Ishikawa (cell line): Measurements from ENCODE around the gene PPP3R1.

Experiments used
- EGR1 ChIP-seq: IDR thresholded peaks from 2 replicates; pipeline ENCODE4 v1.6.1; 2012
- EP300 ChIP-seq: IDR thresholded peaks from 2 replicates; pipeline ENCODE4 v1.6.1; 2012; ENCODE audit warnings: borderline replicate concordance
- FOXM1 ChIP-seq: IDR thresholded peaks from 2 replicates; pipeline ENCODE4 v1.6.1; 2012; ENCODE audit warnings: low read depth, borderline replicate concordance
- MAX ChIP-seq: IDR thresholded peaks from 2 replicates; pipeline ENCODE4 v1.6.1; 2012
- NFIC ChIP-seq: IDR thresholded peaks from 2 replicates; pipeline ENCODE4 v1.6.1; 2012
- RAD21 ChIP-seq: IDR thresholded peaks from 2 replicates; pipeline ENCODE4 v1.6.1; 2012; ENCODE audit warnings: low read depth
- TCF12 ChIP-seq: IDR thresholded peaks from 2 replicates; pipeline ENCODE4 v1.6.1; 2012; ENCODE audit warnings: low read depth
- TF ChIP-seq, protein P1 (sequence below): IDR thresholded peaks from 2 replicates; pipeline ENCODE4 v1.6.1; 2012; ENCODE audit warnings: low read depth, mild to moderate bottlenecking

DNA sequence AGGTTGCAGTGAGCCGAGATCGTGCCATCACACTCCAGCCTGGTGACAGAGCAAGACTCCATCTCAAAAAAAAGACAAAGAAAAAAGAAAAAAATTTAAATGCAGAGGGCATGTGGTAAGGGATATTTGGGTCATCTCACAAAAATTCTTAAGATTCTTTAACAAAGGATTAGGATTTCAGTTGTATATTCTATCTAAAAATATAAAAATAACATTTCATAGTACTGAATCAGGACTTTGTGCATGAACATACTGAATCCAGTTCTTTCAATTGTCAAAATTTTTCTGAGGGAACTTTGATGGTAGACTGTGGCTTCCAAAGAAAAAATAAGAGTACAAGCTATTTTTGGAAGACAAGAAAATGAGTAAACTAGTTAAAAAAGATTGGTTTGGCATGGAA is 6.5 kb upstream of the PPP3R1 start:
- TF ChIP-seq NFIC, result no peak
- TF ChIP-seq TCF12, result no peak
- no peak for TF ChIP-seq MAX
- no peak for TF ChIP-seq EGR1
- TF ChIP-seq EP300, result no peak
- TF ChIP-seq RAD21, result no peak
- no peak for TF ChIP-seq FOXM1
- TF ChIP-seq, protein P1, sequence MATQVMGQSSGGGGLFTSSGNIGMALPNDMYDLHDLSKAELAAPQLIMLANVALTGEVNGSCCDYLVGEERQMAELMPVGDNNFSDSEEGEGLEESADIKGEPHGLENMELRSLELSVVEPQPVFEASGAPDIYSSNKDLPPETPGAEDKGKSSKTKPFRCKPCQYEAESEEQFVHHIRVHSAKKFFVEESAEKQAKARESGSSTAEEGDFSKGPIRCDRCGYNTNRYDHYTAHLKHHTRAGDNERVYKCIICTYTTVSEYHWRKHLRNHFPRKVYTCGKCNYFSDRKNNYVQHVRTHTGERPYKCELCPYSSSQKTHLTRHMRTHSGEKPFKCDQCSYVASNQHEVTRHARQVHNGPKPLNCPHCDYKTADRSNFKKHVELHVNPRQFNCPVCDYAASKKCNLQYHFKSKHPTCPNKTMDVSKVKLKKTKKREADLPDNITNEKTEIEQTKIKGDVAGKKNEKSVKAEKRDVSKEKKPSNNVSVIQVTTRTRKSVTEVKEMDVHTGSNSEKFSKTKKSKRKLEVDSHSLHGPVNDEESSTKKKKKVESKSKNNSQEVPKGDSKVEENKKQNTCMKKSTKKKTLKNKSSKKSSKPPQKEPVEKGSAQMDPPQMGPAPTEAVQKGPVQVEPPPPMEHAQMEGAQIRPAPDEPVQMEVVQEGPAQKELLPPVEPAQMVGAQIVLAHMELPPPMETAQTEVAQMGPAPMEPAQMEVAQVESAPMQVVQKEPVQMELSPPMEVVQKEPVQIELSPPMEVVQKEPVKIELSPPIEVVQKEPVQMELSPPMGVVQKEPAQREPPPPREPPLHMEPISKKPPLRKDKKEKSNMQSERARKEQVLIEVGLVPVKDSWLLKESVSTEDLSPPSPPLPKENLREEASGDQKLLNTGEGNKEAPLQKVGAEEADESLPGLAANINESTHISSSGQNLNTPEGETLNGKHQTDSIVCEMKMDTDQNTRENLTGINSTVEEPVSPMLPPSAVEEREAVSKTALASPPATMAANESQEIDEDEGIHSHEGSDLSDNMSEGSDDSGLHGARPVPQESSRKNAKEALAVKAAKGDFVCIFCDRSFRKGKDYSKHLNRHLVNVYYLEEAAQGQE, result no peak
